A549 (cell line): Measurements from ENCODE around the gene GAS5. TPM values are rescaled to one million over a fixed set of nuclear protein-coding genes. Genes with fewer than 3 reads are reported as not detected.

ENCODE experiments used
- ATAC-seq, 2 experiments: fragments of 200-7000 bp in 1 of 2; fragments of >200 bp in 1 of 2; cut with Nextera tagmentation in 1 of 2; cut with Tn5 transposase in 1 of 2; 3 replicates each; pipeline versions ENCODE4 v1.8.0 to v1.9.1; 2018 to 2020; ENCODE audit warnings: mild to moderate bottlenecking in 1 of 2, moderate library complexity in 1 of 2
- CTCF ChIA-PET: fragments of 300-600 bp; sonication (Branson Sonifier 250); formaldehyde crosslinking; extraction: SDS; loops from one replicate; lab custom pipeline; 2021; ENCODE audit warnings: antibody characterized with exemption, inconsistent platforms; lab: Yijun Ruan, JAX
- POLR2A ChIA-PET: fragments of 350-600 bp; formaldehyde crosslinking; extraction: SDS; loops from one replicate; lab custom pipeline; 2021; ENCODE audit warnings: antibody characterized with exemption, inconsistent platforms; lab: Yijun Ruan, JAX
- DNase-seq, 2 experiments: peaks; one replicate each; pipeline versions ENCODE4 v3.0.0 to v3.0.0-alpha.2; 2011 to 2016; ENCODE audit warnings: low read depth in 1 of 2, low spot score in 1 of 2
- FAIRE-seq: peaks from 2 replicates; lab custom pipeline; 2011; peaks lifted over from hg19 to GRCh38; lab: Jason Lieb, UNC
- H3K27ac ChIP-seq, 2 experiments: fragments of >200 bp; sonication (Bioruptor Twin); formaldehyde crosslinking; 3 replicates each; pipeline ENCODE4 v1.5.1; 2016 to 2017
- H3K4me1 ChIP-seq: fragments of >200 bp; sonication (Bioruptor Twin); formaldehyde crosslinking; 3 replicates; pipeline ENCODE4 v1.6.1; 2016
- H3K4me2 ChIP-seq: fragments of >200 bp; sonication (Bioruptor Twin); formaldehyde crosslinking; 3 replicates; pipeline ENCODE4 v1.6.1; 2016
- H3K4me3 ChIP-seq: fragments of >200 bp; sonication (Bioruptor Twin); formaldehyde crosslinking; 3 replicates; pipeline ENCODE4 v1.5.1; 2016
- H3K9me3 ChIP-seq: fragments of >200 bp; sonication (Bioruptor Twin); formaldehyde crosslinking; 3 replicates; pipeline ENCODE4 v1.6.1; 2016
- CEBPB ChIP-seq, 2 experiments: fragments of >200 bp in 1 of 2; sonication (Bioruptor Twin) in 1 of 2; formaldehyde crosslinking in 1 of 2; IDR thresholded peaks; 2 replicates each; pipeline ENCODE4 v1.6.1; 2012 to 2016
- EHF ChIP-seq: fragments of 250-450 bp; sonication (Bioruptor Pico); IDR thresholded peaks from 2 replicates; pipeline ENCODE4 v1.5.0; 2020; ENCODE audit warnings: mild to moderate bottlenecking
- FOSB ChIP-seq: fragments of 250-450 bp; sonication (Bioruptor Pico); IDR thresholded peaks from 2 replicates; pipeline ENCODE4 v1.5.0; 2020; ENCODE audit warnings: mild to moderate bottlenecking, moderate library complexity
- FOSL2 ChIP-seq, 2 experiments: fragments of 450-650 bp in 1 of 2; fragments of >200 bp in 1 of 2; sonication (Bioruptor Twin) in 1 of 2; formaldehyde crosslinking; IDR thresholded peaks; 2 replicates each; pipeline versions ENCODE4 v1.5.0 to v1.6.1; 2016 to 2020; ENCODE audit warnings: mild to moderate bottlenecking in 1 of 2, moderate library complexity in 1 of 2
- FOXS1 ChIP-seq: fragments of 250-450 bp; sonication (Bioruptor Pico); IDR thresholded peaks from 2 replicates; pipeline ENCODE4 v1.5.0; 2020; ENCODE audit warnings: mild to moderate bottlenecking, moderate library complexity
- GATA3 ChIP-seq: IDR thresholded peaks from 2 replicates; pipeline ENCODE4 v1.6.1; 2012; ENCODE audit warnings: borderline replicate concordance
- HOXA7 ChIP-seq: fragments of 250-450 bp; sonication (Bioruptor Pico); IDR thresholded peaks from 2 replicates; pipeline ENCODE4 v1.5.0; 2020; ENCODE audit warnings: mild to moderate bottlenecking, moderate library complexity
- HOXB5 ChIP-seq: fragments of 250-450 bp; sonication (Bioruptor Pico); IDR thresholded peaks from 2 replicates; pipeline ENCODE4 v1.5.0; 2020; ENCODE audit warnings: mild to moderate bottlenecking, moderate library complexity
- JUN ChIP-seq, 2 experiments: fragments of >200 bp; sonication (Bioruptor Twin); formaldehyde crosslinking; IDR thresholded peaks; 2 replicates in 1 of 2; 3 replicates in 1 of 2; pipeline ENCODE4 v1.6.1; 2016 to 2017
- MYC ChIP-seq: IDR thresholded peaks from 2 replicates; pipeline ENCODE4 v1.6.1; 2012; ENCODE audit warnings: mild to moderate bottlenecking, inconsistent platforms, low read length, improper control_type of control experiment, borderline replicate concordance
- PHF8 ChIP-seq: fragments of 200-600 bp; sonication (generic); IDR thresholded peaks from 2 replicates; pipeline ENCODE4 v1.6.1; 2016; ENCODE audit warnings: low read depth, mild to moderate bottlenecking, antibody characterized with exemption, moderate library complexity, borderline replicate concordance
- POLR2A ChIP-seq: IDR thresholded peaks from 2 replicates; pipeline ENCODE4 v1.6.1; 2012; ENCODE audit warnings: mild to moderate bottlenecking, low read length
- RFX5 ChIP-seq: fragments of 450-650 bp; IDR thresholded peaks from 2 replicates; pipeline ENCODE4 v1.7.1; 2014; ENCODE audit warnings: antibody characterized with exemption, mild to moderate bottlenecking, moderate library complexity
- TFCP2L1 ChIP-seq: fragments of 250-450 bp; sonication (Bioruptor Pico); IDR thresholded peaks from 2 replicates; pipeline ENCODE4 v1.5.0; 2021; ENCODE audit warnings: mild to moderate bottlenecking
- TP53 ChIP-seq: fragments of 250-450 bp; sonication (Bioruptor Pico); IDR thresholded peaks from 2 replicates; pipeline ENCODE4 v1.5.0; 2021; ENCODE audit warnings: mild to moderate bottlenecking, moderate library complexity
- WGBS: methylation state at CpG from one replicate; pipeline ENCODE4 v1.1.6; 2017; ENCODE audit errors: missing lambda C conversion rate; 5-methylcytosine and 5-hydroxymethylcytosine counted together
- polyA minus RNA-seq: library from RNA; depleted of rRNA, polyadenylated mRNA; stranded (reverse); fragments of >200 nt; gene quantifications from 2 replicates; pipeline ENCODE4 v1.2.3, GENCODE V29; 2011; rRNA and poly(A)+ RNA removed
- polyA plus RNA-seq, 4 experiments: library from polyadenylated mRNA; depleted of rRNA in 3 of 4; stranded (reverse); fragments of >200 nt; fragmentation: RNase III in 1 of 4; extraction: RNeasy Plus Mini Kit Qiagen cat#74134 plus additional on column Dnase treatment in 1 of 4; gene quantifications; 2 replicates in 3 of 4; 3 replicates in 1 of 4; pipeline ENCODE4 v1.2.3, GENCODE V29; 2011 to 2017
- TF ChIP-seq, protein P1 (sequence below): fragments of >200 bp; sonication (Bioruptor Twin); formaldehyde crosslinking; IDR thresholded peaks from 2 replicates; pipeline ENCODE4 v1.6.1; 2016
- TF ChIP-seq, protein P2 (sequence below): fragments of >200 bp; sonication (Bioruptor Twin); formaldehyde crosslinking; IDR thresholded peaks from 3 replicates; pipeline ENCODE4 v1.6.1; 2016
- TF ChIP-seq, protein P3 (sequence below): IDR thresholded peaks from 2 replicates; pipeline ENCODE4 v1.6.1; 2012
- TF ChIP-seq, protein P4 (sequence below): fragments of >200 bp; sonication (Bioruptor Twin); formaldehyde crosslinking; IDR thresholded peaks from 3 replicates; pipeline ENCODE4 v1.5.1; 2016
- TF ChIP-seq, protein P5 (sequence below): IDR thresholded peaks from 2 replicates; pipeline ENCODE4 v1.6.1; 2012; ENCODE audit warnings: low read depth, borderline replicate concordance
- TF ChIP-seq, protein P6 (sequence below): fragments of 450-650 bp; IDR thresholded peaks from 2 replicates; pipeline ENCODE4 v1.6.1; 2014; ENCODE audit warnings: antibody characterized with exemption
- TF ChIP-seq, protein P7 (sequence below): IDR thresholded peaks from 2 replicates; pipeline ENCODE4 v1.6.1; 2012

Gene GAS5
- polyA plus RNA-seq (2011; rRNA removed) (1,735 and 1,903 TPM in 2 replicates), polyA plus RNA-seq (2017; fragmentation: RNase III; extraction: RNeasy Plus Mini Kit Qiagen cat#74134 plus additional on column Dnase treatment) (376 to 421 TPM (median 410 TPM) in 3 replicates), polyA minus RNA-seq (384 and 446 TPM in 2 replicates)
- 363 and 466 TPM in 2 replicates for polyA plus RNA-seq (2012; cell fraction: cytosol; rRNA removed)
- 357 and 566 TPM in 2 replicates for polyA plus RNA-seq (2012; cell fraction: nucleus; rRNA removed)

DNA sequence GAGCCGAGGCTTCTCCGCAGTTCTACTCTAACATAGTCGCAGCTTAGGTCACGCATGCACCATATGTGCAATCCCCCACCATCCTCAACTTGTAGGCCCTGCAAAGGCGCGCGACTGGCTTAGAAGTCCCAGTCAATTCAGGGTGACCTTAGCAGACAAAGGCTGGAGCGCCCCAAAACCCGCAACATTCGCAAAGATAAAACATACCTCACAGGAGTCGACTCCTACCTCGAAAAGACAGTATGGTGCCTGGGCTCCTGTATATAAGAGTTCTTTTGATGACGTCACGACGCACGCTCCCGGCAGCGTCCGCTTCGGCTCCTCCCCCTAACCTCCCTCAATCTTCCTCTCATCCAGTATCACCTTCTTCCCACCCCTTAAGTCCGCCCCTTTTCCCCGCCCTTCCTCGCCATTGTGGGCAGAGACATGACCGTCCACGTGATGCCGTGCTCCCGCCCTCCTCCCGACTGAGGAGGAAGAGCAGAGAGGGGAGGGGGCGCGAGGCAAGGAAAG is at the start of gene GAS5:
Gene GAS5 (minus strand): TSS at position 237 of the 513 bp plus-strand sequence.
- FAIRE-seq, result no peak
- 2% methylated on average over 22 of the region's 30 CpGs for WGBS
- TF ChIP-seq TP53 (CRISPR knock-in tag) (peak; percentile 72), FOSL2 (IDR thresholded peaks at IDR 0.05) (no peak), FOSL2 (CRISPR knock-in tag; IDR thresholded peaks at IDR 0.05) (peak; percentile 65; the same call in 1 of the 2 replicates), RFX5 (peak; percentile 63; the same call in 1 of the 2 replicates), HOXA7 (CRISPR knock-in tag) (peak; percentile 28; the same call in 1 of the 2 replicates), HOXB5 (CRISPR knock-in tag) (no peak), POLR2A (peak; percentile 99), GATA3 (peak; percentile 37; the same call in 1 of the 2 replicates), CEBPB (IDR thresholded peaks at IDR 0.05) (no peak), JUN (IDR thresholded peaks at IDR 0.05) (peak; percentile 99), FOSB (peak; percentile 85), EHF (no peak), MYC (peak; percentile 88; the same call in 1 of the 2 replicates), FOXS1 (CRISPR knock-in tag) (no peak), TFCP2L1 (CRISPR knock-in tag) (peak; percentile 29; the same call in 1 of the 2 replicates), PHF8 (peak; percentile 95)
- TF ChIP-seq, protein P1, sequence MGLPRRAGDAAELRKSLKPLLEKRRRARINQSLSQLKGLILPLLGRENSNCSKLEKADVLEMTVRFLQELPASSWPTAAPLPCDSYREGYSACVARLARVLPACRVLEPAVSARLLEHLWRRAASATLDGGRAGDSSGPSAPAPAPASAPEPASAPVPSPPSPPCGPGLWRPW, result no peak
- TF ChIP-seq, protein P2, sequence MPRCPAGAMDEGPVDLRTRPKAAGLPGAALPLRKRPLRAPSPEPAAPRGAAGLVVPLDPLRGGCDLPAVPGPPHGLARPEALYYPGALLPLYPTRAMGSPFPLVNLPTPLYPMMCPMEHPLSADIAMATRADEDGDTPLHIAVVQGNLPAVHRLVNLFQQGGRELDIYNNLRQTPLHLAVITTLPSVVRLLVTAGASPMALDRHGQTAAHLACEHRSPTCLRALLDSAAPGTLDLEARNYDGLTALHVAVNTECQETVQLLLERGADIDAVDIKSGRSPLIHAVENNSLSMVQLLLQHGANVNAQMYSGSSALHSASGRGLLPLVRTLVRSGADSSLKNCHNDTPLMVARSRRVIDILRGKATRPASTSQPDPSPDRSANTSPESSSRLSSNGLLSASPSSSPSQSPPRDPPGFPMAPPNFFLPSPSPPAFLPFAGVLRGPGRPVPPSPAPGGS, result peak; percentile 99
- TF ChIP-seq, protein P3, sequence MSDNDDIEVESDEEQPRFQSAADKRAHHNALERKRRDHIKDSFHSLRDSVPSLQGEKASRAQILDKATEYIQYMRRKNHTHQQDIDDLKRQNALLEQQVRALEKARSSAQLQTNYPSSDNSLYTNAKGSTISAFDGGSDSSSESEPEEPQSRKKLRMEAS, result peak; percentile 96
- TF ChIP-seq, protein P4, sequence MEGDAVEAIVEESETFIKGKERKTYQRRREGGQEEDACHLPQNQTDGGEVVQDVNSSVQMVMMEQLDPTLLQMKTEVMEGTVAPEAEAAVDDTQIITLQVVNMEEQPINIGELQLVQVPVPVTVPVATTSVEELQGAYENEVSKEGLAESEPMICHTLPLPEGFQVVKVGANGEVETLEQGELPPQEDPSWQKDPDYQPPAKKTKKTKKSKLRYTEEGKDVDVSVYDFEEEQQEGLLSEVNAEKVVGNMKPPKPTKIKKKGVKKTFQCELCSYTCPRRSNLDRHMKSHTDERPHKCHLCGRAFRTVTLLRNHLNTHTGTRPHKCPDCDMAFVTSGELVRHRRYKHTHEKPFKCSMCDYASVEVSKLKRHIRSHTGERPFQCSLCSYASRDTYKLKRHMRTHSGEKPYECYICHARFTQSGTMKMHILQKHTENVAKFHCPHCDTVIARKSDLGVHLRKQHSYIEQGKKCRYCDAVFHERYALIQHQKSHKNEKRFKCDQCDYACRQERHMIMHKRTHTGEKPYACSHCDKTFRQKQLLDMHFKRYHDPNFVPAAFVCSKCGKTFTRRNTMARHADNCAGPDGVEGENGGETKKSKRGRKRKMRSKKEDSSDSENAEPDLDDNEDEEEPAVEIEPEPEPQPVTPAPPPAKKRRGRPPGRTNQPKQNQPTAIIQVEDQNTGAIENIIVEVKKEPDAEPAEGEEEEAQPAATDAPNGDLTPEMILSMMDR, result no peak
- TF ChIP-seq, protein P5, sequence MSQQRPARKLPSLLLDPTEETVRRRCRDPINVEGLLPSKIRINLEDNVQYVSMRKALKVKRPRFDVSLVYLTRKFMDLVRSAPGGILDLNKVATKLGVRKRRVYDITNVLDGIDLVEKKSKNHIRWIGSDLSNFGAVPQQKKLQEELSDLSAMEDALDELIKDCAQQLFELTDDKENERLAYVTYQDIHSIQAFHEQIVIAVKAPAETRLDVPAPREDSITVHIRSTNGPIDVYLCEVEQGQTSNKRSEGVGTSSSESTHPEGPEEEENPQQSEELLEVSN, result 0 out of 2 replicates have a peak, but pooled peaks have one; percentile 10
- TF ChIP-seq, protein P6, sequence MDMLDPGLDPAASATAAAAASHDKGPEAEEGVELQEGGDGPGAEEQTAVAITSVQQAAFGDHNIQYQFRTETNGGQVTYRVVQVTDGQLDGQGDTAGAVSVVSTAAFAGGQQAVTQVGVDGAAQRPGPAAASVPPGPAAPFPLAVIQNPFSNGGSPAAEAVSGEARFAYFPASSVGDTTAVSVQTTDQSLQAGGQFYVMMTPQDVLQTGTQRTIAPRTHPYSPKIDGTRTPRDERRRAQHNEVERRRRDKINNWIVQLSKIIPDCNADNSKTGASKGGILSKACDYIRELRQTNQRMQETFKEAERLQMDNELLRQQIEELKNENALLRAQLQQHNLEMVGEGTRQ, result peak; percentile 93
- TF ChIP-seq, protein P7, sequence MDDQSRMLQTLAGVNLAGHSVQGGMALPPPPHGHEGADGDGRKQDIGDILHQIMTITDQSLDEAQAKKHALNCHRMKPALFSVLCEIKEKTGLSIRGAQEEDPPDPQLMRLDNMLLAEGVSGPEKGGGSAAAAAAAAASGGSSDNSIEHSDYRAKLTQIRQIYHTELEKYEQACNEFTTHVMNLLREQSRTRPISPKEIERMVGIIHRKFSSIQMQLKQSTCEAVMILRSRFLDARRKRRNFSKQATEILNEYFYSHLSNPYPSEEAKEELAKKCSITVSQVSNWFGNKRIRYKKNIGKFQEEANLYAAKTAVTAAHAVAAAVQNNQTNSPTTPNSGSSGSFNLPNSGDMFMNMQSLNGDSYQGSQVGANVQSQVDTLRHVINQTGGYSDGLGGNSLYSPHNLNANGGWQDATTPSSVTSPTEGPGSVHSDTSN, result peak; percentile 60; the same call in 1 of the 2 replicates
- TF ChIP-seq, all 56 proteins: peak for 16
- POLR2A ChIA-PET, result interaction anchor here (0.5 to 2.6 kb wide), 64 partner anchors 8 to 1416 kb away, joined by 3 to 26 read pairs (median 4); partner anchors contain the start of genes CACYBP, CENPL, DARS2 and KLHL20
- CTCF ChIA-PET, result interaction anchor here (0.7 to 1.6 kb wide), 7 partner anchors 10 to 1324 kb away, joined by 3 to 5 read pairs (median 3); no protein-coding TSS in a partner anchor
- DNase-seq (peak; percentile 89 to 100), ATAC-seq (peak; percentile 71 to 90)
- peak within 1 kb of the TSS; percentile 96 to 97 for H3K27ac ChIP-seq
- H3K4me1 ChIP-seq, result peaks cover 30% of the 10 kb centered on the region
- H3K4me3 ChIP-seq, result peak within 1 kb of the TSS; percentile 97
- H3K4me2 ChIP-seq, result peak within 1 kb of the TSS; percentile 92
- no peaks in the 10 kb centered on the region for H3K9me3 ChIP-seq
